Measurements from ENCODE around the gene FMNL1. TPM values are rescaled to one million over a fixed set of nuclear protein-coding genes. Genes with fewer than 3 reads are reported as not detected.
A peak's percentile ranks its signal among the peaks of the same experiment; 100 is the strongest.

Gene FMNL1
- total RNA-seq, 4 donors from 2014 or later, result 0.22 to 5.2 (median 3.0) TPM

GRCh38 chr17:45277992-45278391 lies 56.3 kb downstream of the FMNL1 start:
- Histone ChIP-seq H3K4me1 (peaks cover 51 to 57% of the 10 kb centered on the region in 2 donors), H3K36me3 (peaks cover 0 to 23% of the 10 kb centered on the region in 2 donors), H3K27me3 (no peaks in the 10 kb centered on the region), H3K9me3 (no peaks in the 10 kb centered on the region), H3K27ac (peak overlapping the region; percentile 88 to 100 (median 97)), H3K4me3 (no peak overlapping the region)
- no peak for ATAC-seq
- intact Hi-C loops (cut with DNase I; ENCODE audit: low total_unique reads) (loop anchor here (2.0 kb wide), 2 partner anchors 59 to 107 kb away; no protein-coding TSS in a partner anchor), in situ Hi-C loops (cut with MboI; ENCODE audit: low sequenced_read_pairs in 4 of 4) (loop anchor here (5.0 to 10.0 kb wide), 6 partner anchors 34 to 109 kb away; no protein-coding TSS in a partner anchor)
- TF ChIP-seq POLR2A (IDR thresholded peaks at IDR 0.05) (no peak), CTCF (IDR thresholded peaks at IDR 0.05 in 4 of 5, conservative IDR thresholded peaks at IDR 0.05 in 1 of 5) (no peak)
- DNase-seq, result no peak

DNA sequence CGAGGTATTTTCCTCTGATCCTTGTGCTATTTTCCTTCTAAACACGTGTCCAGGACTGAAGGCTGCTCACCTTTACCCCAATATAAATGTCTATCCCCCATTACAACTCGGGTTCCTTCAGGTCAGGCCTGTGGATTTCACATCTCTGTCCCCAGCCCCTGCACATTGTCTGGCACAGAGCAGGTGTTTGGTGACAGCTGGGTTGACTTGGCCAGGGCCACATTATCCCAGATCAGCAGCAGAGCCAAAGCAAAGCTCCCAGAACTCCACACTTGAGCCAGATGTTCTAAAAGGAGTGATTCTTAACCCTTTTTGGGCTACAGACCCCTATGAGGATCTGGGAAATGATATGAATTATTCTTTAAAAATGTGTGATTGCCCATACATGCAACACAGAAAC lies 58.2 kb downstream of the FMNL1 start:
- no peaks in the 10 kb centered on the region for H3K9me3 ChIP-seq

GRCh38 chr17:45282683-45283644 lies 61.3 kb downstream of the FMNL1 start:
- intact Hi-C loops (cut with DNase I; ENCODE audit: low total_unique reads), result loop anchor here (1.0 kb wide), 2 partner anchors 10 to 29 kb away; no protein-coding TSS in a partner anchor
- peak; percentile 75 to 77 for ATAC-seq
- peak; percentile 96 to 98 for DNase-seq
- in situ Hi-C loops (cut with MboI; ENCODE audit: low sequenced_read_pairs in 4 of 4), result loop anchor here in 1 of 4 donors (5.0 kb wide), 1 partner anchor 34 kb away; the partner anchor contains the start of gene MAP3K14
- H3K4me1 ChIP-seq, result peaks cover 54 to 69% of the 10 kb centered on the region in 2 donors
- H3K4me3 ChIP-seq, result no peak overlapping the region
- H3K27me3 ChIP-seq, result no peaks in the 10 kb centered on the region
- H3K27ac ChIP-seq, result peak overlapping the region; percentile 88 to 100 (median 97)
- H3K36me3 ChIP-seq, result peaks cover 0 to 22% of the 10 kb centered on the region in 2 donors
- TF ChIP-seq POLR2A (IDR thresholded peaks at IDR 0.05), result peak; percentile 69 to 78
- TF ChIP-seq CTCF (IDR thresholded peaks at IDR 0.05 in 4 of 5, conservative IDR thresholded peaks at IDR 0.05 in 1 of 5), result peak in 1 of 5 experiments; percentile 43
- no peaks in the 10 kb centered on the region for H3K9me3 ChIP-seq

More for the DNA sequence above, 58.2 kb downstream of the FMNL1 start:
- Histone ChIP-seq H3K4me3 (no peak overlapping the region), H3K4me1 (peaks cover 59 to 71% of the 10 kb centered on the region in 2 donors), H3K27me3 (no peaks in the 10 kb centered on the region), H3K27ac (peak overlapping the region; percentile 88 to 100 (median 97)), H3K36me3 (peaks cover 0 to 7% of the 10 kb centered on the region in 2 donors)
- in situ Hi-C loops (cut with MboI; ENCODE audit: low sequenced_read_pairs in 4 of 4) (loop anchor here (5.0 to 10.0 kb wide), 7 partner anchors 32 to 107 kb away; partner anchors contain the start of gene MAP3K14 (in 1 of the 4)), intact Hi-C loops (cut with DNase I; ENCODE audit: low total_unique reads) (no loop called here)
- ATAC-seq (no peak), DNase-seq (peak in 1 of 2 donors; percentile 67)
- TF ChIP-seq POLR2A (IDR thresholded peaks at IDR 0.05) (no peak), CTCF (IDR thresholded peaks at IDR 0.05 in 4 of 5, conservative IDR thresholded peaks at IDR 0.05 in 1 of 5) (no peak)

- no peak for TF ChIP-seq CTCF (IDR thresholded peaks at IDR 0.05 in 4 of 5, conservative IDR thresholded peaks at IDR 0.05 in 1 of 5)
- no peak for TF ChIP-seq POLR2A (IDR thresholded peaks at IDR 0.05)
- no peak for DNase-seq
- in situ Hi-C loops (cut with MboI; ENCODE audit: low sequenced_read_pairs in 4 of 4) (loop anchor here in 1 of 4 donors (5.0 kb wide), 1 partner anchor 34 kb away; the partner anchor contains the start of gene MAP3K14), intact Hi-C loops (cut with DNase I; ENCODE audit: low total_unique reads) (loop anchor here (1.0 to 2.0 kb wide), 3 partner anchors 10 to 29 kb away; no protein-coding TSS in a partner anchor)
- no peak overlapping the region for H3K4me3 ChIP-seq
- H3K4me1 ChIP-seq, result peaks cover 61 to 69% of the 10 kb centered on the region in 2 donors
- H3K36me3 ChIP-seq, result peaks cover 0 to 22% of the 10 kb centered on the region in 2 donors
- ATAC-seq, result peak in 1 of 2 donors; percentile 0
- H3K9me3 ChIP-seq, result no peaks in the 10 kb centered on the region
- H3K27ac ChIP-seq, result peak overlapping the region; percentile 88 to 100 (median 97)
- H3K27me3 ChIP-seq, result no peaks in the 10 kb centered on the region
Measured at GRCh38 chr17:45283711-45284110, 62.0 kb downstream of the FMNL1 start.
